WERI-Rb-1 (cell line): Measurements from ENCODE around the gene DNAJC2.

Source experiments
- DNase-seq: peaks from one replicate; pipeline ENCODE4 v3.0.0-alpha.2; 2020
- H3K27ac ChIP-seq: fragments of 250-450 bp; sonication (Bioruptor Pico); 2 replicates; pipeline ENCODE4 v1.5.1; 2020; ENCODE audit warnings: mild to moderate bottlenecking, moderate library complexity
- H3K27me3 ChIP-seq: fragments of 250-450 bp; sonication (Bioruptor Pico); 2 replicates; pipeline ENCODE4 v1.5.1; 2021; ENCODE audit warnings: mild to moderate bottlenecking, low read depth, moderate library complexity; ENCODE audit not compliant: insufficient read depth, severe bottlenecking
- H3K36me3 ChIP-seq: fragments of 250-450 bp; sonication (Bioruptor Pico); 2 replicates; pipeline ENCODE4 v1.5.1; 2020; ENCODE audit warnings: mild to moderate bottlenecking, moderate library complexity
- H3K4me3 ChIP-seq: 2 replicates; pipeline ENCODE4 v1.5.1; 2011; ENCODE audit warnings: low read depth, mild to moderate bottlenecking, control low read depth, low read length
- H3K9me3 ChIP-seq: fragments of 250-450 bp; sonication (Bioruptor Pico); 2 replicates; pipeline ENCODE4 v1.5.1; 2021; ENCODE audit warnings: mild to moderate bottlenecking, moderate library complexity; ENCODE audit not compliant: severe bottlenecking
- CTCF ChIP-seq: IDR thresholded peaks from 2 replicates; pipeline ENCODE4 v1.5.1; 2011; ENCODE audit warnings: low read depth, mild to moderate bottlenecking, control low read depth, inconsistent platforms, low read length

DNAJC2 gene

GRCh38 chr7:103369432-103369831 is 24.9 kb upstream of the DNAJC2 start:
- no peaks in the 10 kb centered on the region for H3K27me3 ChIP-seq
- peaks cover 43% of the 10 kb centered on the region for H3K36me3 ChIP-seq
- H3K4me3 ChIP-seq, result no peak overlapping the region
- no peak for TF ChIP-seq CTCF
- no peak overlapping the region for H3K27ac ChIP-seq
- DNase-seq, result no peak
- no peaks in the 10 kb centered on the region for H3K9me3 ChIP-seq

- TF ChIP-seq CTCF, result no peak
- no peak for DNase-seq
- Histone ChIP-seq H3K27ac (no peak overlapping the region), H3K27me3 (no peaks in the 10 kb centered on the region), H3K4me3 (no peak overlapping the region), H3K36me3 (peaks cover 31% of the 10 kb centered on the region), H3K9me3 (no peaks in the 10 kb centered on the region)
Observed at GRCh38 chr7:103349805-103350204, 5.2 kb upstream of the DNAJC2 start.

GRCh38 chr7:103348959-103349358 is 4.4 kb upstream of the DNAJC2 start:
- Histone ChIP-seq H3K27ac (no peak overlapping the region), H3K4me3 (no peak overlapping the region), H3K27me3 (no peaks in the 10 kb centered on the region), H3K9me3 (no peaks in the 10 kb centered on the region), H3K36me3 (peaks cover 24% of the 10 kb centered on the region)
- no peak for TF ChIP-seq CTCF
- no peak for DNase-seq

- H3K4me3 ChIP-seq, result peak overlapping the region; percentile 89
- no peak for TF ChIP-seq CTCF
- no peak for DNase-seq
- H3K9me3 ChIP-seq, result no peaks in the 10 kb centered on the region
- no peaks in the 10 kb centered on the region for H3K27me3 ChIP-seq
- no peak overlapping the region; the same call in 1 of the 2 replicates for H3K27ac ChIP-seq
- peaks cover 24% of the 10 kb centered on the region for H3K36me3 ChIP-seq
Observed at GRCh38 chr7:103348452-103348851, 3.9 kb upstream of the DNAJC2 start.

- Histone ChIP-seq H3K27me3 (no peaks in the 10 kb centered on the region), H3K9me3 (no peaks in the 10 kb centered on the region), H3K36me3 (peaks cover 26% of the 10 kb centered on the region), H3K27ac (peak within 1 kb of the TSS; percentile 92), H3K4me3 (peak within 1 kb of the TSS; percentile 89)
- peak; percentile 82 for DNase-seq
- no peak for TF ChIP-seq CTCF
Observed at GRCh38 chr7:103347507-103348267, 3.1 kb upstream of the DNAJC2 start, which contains the start of gene PSMC2. PSMC2 (plus strand) TSS chr7:103347643; CDS start chr7:103347712, 69 bp downstream.

- Histone ChIP-seq H3K9me3 (no peaks in the 10 kb centered on the region), H3K27me3 (no peaks in the 10 kb centered on the region), H3K36me3 (peaks cover 30% of the 10 kb centered on the region), H3K27ac (no peak overlapping the region), H3K4me3 (no peak overlapping the region)
- TF ChIP-seq CTCF, result no peak
- DNase-seq, result no peak
Observed at GRCh38 chr7:103346396-103346795, 1.8 kb upstream of the DNAJC2 start.
